HepG2 (cell line): Measurements from ENCODE around the gene SNHG17. TPM values are rescaled to one million over a fixed set of nuclear protein-coding genes. Genes with fewer than 3 reads are reported as not detected.
"Not testable (repeated sequence)": the region's sequence is repeated elsewhere in the genome, so short reads cannot be mapped to it uniquely, and the experiment has no call there.

Experiments used
- ATAC-seq: fragments of 200-7000 bp; cut with Tn5 transposase; 3 replicates; pipeline ENCODE4 v1.9.1; 2020; ENCODE audit warnings: mild to moderate bottlenecking, moderate library complexity
- BruUV-seq: library from RNA; stranded (reverse); fragments of 400-500 nt; replicated peaks from 2 replicates; lab custom pipeline; 2021; lab: Mats Ljungman, UMichigan
- CTCF ChIA-PET: fragments of 300-600 bp; formaldehyde crosslinking; extraction: SDS; loops from one replicate; lab custom pipeline; 2021; ENCODE audit warnings: low total read pairs, inconsistent platforms, low intra/inter-chr PET ratio; lab: Yijun Ruan, JAX
- POLR2A ChIA-PET: fragments of 350-600 bp; sonication (Branson Sonifier 250); formaldehyde crosslinking; loops from one replicate; lab custom pipeline; 2020; ENCODE audit warnings: antibody characterized with exemption, inconsistent platforms; lab: Yijun Ruan, JAX
- DNase-seq: peaks from one replicate; pipeline ENCODE4 v3.0.0-alpha.2; 2015; ENCODE audit warnings: low spot score
- FAIRE-seq: peaks from 3 replicates; lab custom pipeline; 2011; peaks lifted over from hg19 to GRCh38; lab: Jason Lieb, UNC
- H2AFZ ChIP-seq: one replicate; pipeline ENCODE4 v1.6.1; 2011; ENCODE audit warnings: low read length, inconsistent platforms
- H3K27ac ChIP-seq: fragments of 300-600 bp; 3 replicates; pipeline ENCODE4 v1.8.0; 2011; ENCODE audit warnings: mixed run types, mild to moderate bottlenecking, mixed read lengths, low read length, inconsistent platforms; ENCODE audit not compliant: insufficient read depth; ENCODE audit errors: extremely low read length
- H3K27me3 ChIP-seq, 2 experiments: fragments of 200-600 bp in 1 of 2; 2 replicates in 1 of 2; 3 replicates in 1 of 2; pipeline versions ENCODE4 v1.6.0 to v1.8.0; 2011; ENCODE audit warnings: low read length in 2 of 2, mild to moderate bottlenecking in 2 of 2, moderate library complexity in 2 of 2, inconsistent platforms in 1 of 2; ENCODE audit not compliant: insufficient read depth in 2 of 2, control insufficient read depth in 1 of 2
- H3K36me3 ChIP-seq, 2 experiments: fragments of 200-600 bp in 1 of 2; replicated peaks in 1 of 2; 2 replicates in 1 of 2; 3 replicates in 1 of 2; pipeline versions ENCODE4 v1.5.1 to v1.8.0; 2011; ENCODE audit warnings: low read length in 2 of 2, inconsistent platforms in 1 of 2; ENCODE audit not compliant: insufficient read depth in 2 of 2, control insufficient read depth in 1 of 2
- H3K4me1 ChIP-seq: 2 replicates; pipeline ENCODE4 v1.5.1; 2012; ENCODE audit warnings: low read length, inconsistent platforms; ENCODE audit not compliant: insufficient read depth
- H3K4me2 ChIP-seq: 2 replicates; pipeline ENCODE4 v1.6.0; 2011; ENCODE audit warnings: low read depth, low read length, inconsistent platforms
- H3K4me3 ChIP-seq, 3 experiments: fragments of 200-600 bp in 1 of 3; sonication (generic), shearing (Covaris generic) in 1 of 3; replicated peaks in 1 of 3; 2 replicates each; pipeline ENCODE4 v1.5.1; 2011 to 2016; ENCODE audit warnings: low read length in 3 of 3, inconsistent platforms in 2 of 3, low read depth in 2 of 3, mild to moderate bottlenecking in 2 of 3, control low read depth in 1 of 3, mixed read lengths in 1 of 3; ENCODE audit not compliant: insufficient read depth in 1 of 3
- H3K79me2 ChIP-seq: one replicate; pipeline ENCODE4 v1.6.1; 2011; ENCODE audit warnings: low read length, inconsistent platforms; ENCODE audit not compliant: insufficient read depth
- H3K9ac ChIP-seq: 2 replicates; pipeline ENCODE4 v1.6.0; 2011; ENCODE audit warnings: mild to moderate bottlenecking, low read depth, low read length, inconsistent platforms; ENCODE audit not compliant: insufficient read depth
- H3K9me3 ChIP-seq: 2 replicates; pipeline ENCODE4 v1.5.1; 2012; ENCODE audit warnings: mild to moderate bottlenecking, low read length
- H4K20me1 ChIP-seq: 2 replicates; pipeline ENCODE4 v1.6.0; 2011; ENCODE audit warnings: inconsistent platforms, mild to moderate bottlenecking, low read length, moderate library complexity; ENCODE audit not compliant: insufficient read depth
- PITX1 ChIP-seq: sonication (generic); formaldehyde crosslinking; IDR thresholded peaks from 2 replicates; pipeline ENCODE4 v1.5.1; 2020; ENCODE audit warnings: mild to moderate bottlenecking, missing genetic modification reagents
- ZNF652 ChIP-seq: IDR thresholded peaks from 2 replicates; pipeline ENCODE4 v1.6.1; 2016; ENCODE audit warnings: low read depth, borderline replicate concordance
- ZNF687 ChIP-seq: sonication (generic); formaldehyde crosslinking; IDR thresholded peaks from 2 replicates; pipeline ENCODE4 v1.5.1; 2020; ENCODE audit warnings: mild to moderate bottlenecking, missing genetic modification reagents, moderate library complexity
- WGBS: methylation state at CpG from one replicate; pipeline ENCODE4 v1.1.6; 2017; ENCODE audit warnings: low lambda C conversion rate; 5-methylcytosine and 5-hydroxymethylcytosine counted together
- in situ Hi-C: cut with HindIII; loops from 2 replicates; pipeline ENCODE4 v1.10.0; 2017; ENCODE audit warnings: low pct_unique_long_range_greater_than_20kb; ENCODE audit not compliant: extremely low pct_ligation_motif_present
- intact Hi-C: fragments of 100-400 bp; cut with micrococcal nuclease; formaldehyde crosslinking; loops from one replicate; pipeline ENCODE4 v1.10.0; 2022; ENCODE audit not compliant: unreplicated experiment
- polyA plus RNA-seq, 8 experiments: library from polyadenylated mRNA; depleted of rRNA in 3 of 8; stranded (reverse) in 7 of 8; unstranded in 1 of 8; fragments of >200 nt; fragmentation: Illumina TruSeq in 4 of 8; extraction: Trizol in 4 of 8; gene quantifications; 2 replicates each; pipeline versions ENCODE4 v1.2.1 to v1.2.3, GENCODE V29; 2011 to 2016; ENCODE audit warnings: low read depth in 4 of 8, missing spikeins in 1 of 8, mixed read lengths in 1 of 8; ENCODE audit not compliant: insufficient read depth in 1 of 8
- total RNA-seq, 5 experiments: library from RNA; depleted of rRNA; stranded (reverse); fragments of >200 nt; fragmentation: Illumina TruSeq; extraction: Trizol; gene quantifications; 2 replicates each; pipeline ENCODE4 v1.2.3, GENCODE V29; 2016; ENCODE audit warnings: low read depth in 1 of 5

The SNHG17 gene
- total and polyA plus RNA-seq, 2 of the 13 experiments (the other 11 are each of a cell fraction or from before 2014, with no cell fraction given), result 26.2 to 41.2 TPM

GRCh38 chr20:38407822-38408221 lies 27.3 kb downstream of the SNHG17 start:
- H3K9me3 ChIP-seq, H3K27me3 ChIP-seq, BruUV-seq, H2AFZ ChIP-seq, H3K4me3 ChIP-seq, H3K36me3 ChIP-seq, ATAC-seq, POLR2A ChIA-PET, DNase-seq, H3K9ac ChIP-seq, H3K79me2 ChIP-seq, H4K20me1 ChIP-seq, FAIRE-seq, H3K4me2 ChIP-seq, H3K27ac ChIP-seq: not testable (repeated sequence)
- H3K4me1 ChIP-seq, result peaks cover 14% of the 10 kb centered on the region
- in situ Hi-C loops (loop anchor here (5.0 to 25.0 kb wide), 2 partner anchors 71 to 346 kb away; no protein-coding TSS in a partner anchor), intact Hi-C loops (loop anchor here (1.0 to 5.0 kb wide), 4 partner anchors 69 to 351 kb away; no protein-coding TSS in a partner anchor)
- 55% methylated on average over 9 of the region's 9 CpGs for WGBS
- TF ChIP-seq ZNF687 (CRISPR knock-in tag) (0 out of 2 replicates have a peak, but pooled peaks have one; percentile 1), PITX1 (CRISPR knock-in tag) (0 out of 2 replicates have a peak, but pooled peaks have one; percentile 4), ZNF652 (CRISPR knock-in tag) (peak; percentile 77)
- CTCF ChIA-PET, result interaction anchor here (1.2 to 3.2 kb wide), 4 partner anchors 70 to 350 kb away, joined by 3 to 38 read pairs (median 11); no protein-coding TSS in a partner anchor
